ENCODE data around the gene ABCB10.

Gene ABCB10

DNA sequence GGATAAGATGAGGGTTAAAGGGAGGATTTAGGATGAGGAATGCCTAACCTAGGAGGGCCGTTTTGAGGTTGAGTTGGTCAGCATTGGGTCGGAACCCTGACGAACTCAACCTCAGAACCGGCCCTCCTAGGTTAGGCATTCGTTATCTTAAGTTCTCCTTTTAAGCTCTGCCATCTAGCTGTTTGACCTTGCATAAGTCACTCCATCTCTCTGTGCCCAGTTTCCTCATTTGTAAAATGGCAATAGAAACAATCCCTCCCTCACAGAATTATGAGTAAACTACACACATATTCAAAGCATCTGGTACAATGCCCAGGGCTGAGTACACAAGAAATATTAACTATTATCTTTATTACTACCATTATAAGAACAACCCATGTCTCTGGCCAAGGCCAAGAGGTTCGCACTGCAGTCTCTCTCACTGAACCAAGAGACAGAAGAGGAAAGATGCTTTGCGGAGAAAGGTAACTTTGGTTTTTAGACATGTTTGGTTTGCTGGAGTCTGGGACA is 4.8 kb downstream of the ABCB10 start:
- WGBS (ENCODE audit: extremely low coverage, insufficient coverage, low lambda C conversion rate): no CpG with 5 or more reads among the region's 7 CpGs
- Histone ChIP-seq H2AK5ac (ENCODE audit: low read length) (no peak overlapping the region), H2BK15ac (replicated peaks; ENCODE audit: low read depth) (no peak overlapping the region), H3K27ac (ENCODE audit: low read depth, low read length) (no peak overlapping the region), H3K4me3 (ENCODE audit: low read length) (no peak overlapping the region), H3K27me3 (ENCODE audit: insufficient read depth, low read length, poor library complexity) (no peaks in the 10 kb centered on the region), H3K9ac (ENCODE audit: low read length) (no peak overlapping the region), H3K56ac (ENCODE audit: low read length) (no peak overlapping the region), H3K4me2 (ENCODE audit: low read length) (no peak overlapping the region), H3K18ac (ENCODE audit: low read length) (no peak overlapping the region), H3K36me3 (ENCODE audit: control insufficient read depth, insufficient read depth, low read length) (no peaks in the 10 kb centered on the region), H3K4me1 (ENCODE audit: control insufficient read depth, low read depth, low read length) (no peaks in the 10 kb centered on the region), H3K79me2 (ENCODE audit: control insufficient read depth, insufficient read depth, low read length) (peaks cover 5% of the 10 kb centered on the region), H3K23ac (ENCODE audit: low read length) (no peak overlapping the region), H2BK5ac (ENCODE audit: low read length) (no peak overlapping the region), H4K8ac (ENCODE audit: low read depth, low read length) (no peak overlapping the region), H3K79me1 (ENCODE audit: low read length) (peaks cover 14% of the 10 kb centered on the region), H4K5ac (ENCODE audit: low read length) (no peak overlapping the region), H2BK120ac (ENCODE audit: low read depth, low read length) (no peak overlapping the region), H3K4ac (ENCODE audit: low read depth, low read length) (no peak overlapping the region)
- no peak for DNase-seq

GRCh38 chr1:229552732-229553131 is 5.8 kb downstream of the ABCB10 start:
- no peak overlapping the region for H3K56ac ChIP-seq (ENCODE audit: low read length)
- no CpG with 5 or more reads among the region's 5 CpGs for WGBS (ENCODE audit: extremely low coverage, insufficient coverage, low lambda C conversion rate)
- no peak overlapping the region for H3K4me3 ChIP-seq (ENCODE audit: low read length)
- H3K79me1 ChIP-seq (ENCODE audit: low read length): peaks cover 14% of the 10 kb centered on the region
- H4K5ac ChIP-seq (ENCODE audit: low read length): no peak overlapping the region
- H3K4me1 ChIP-seq (ENCODE audit: control insufficient read depth, low read depth, low read length): no peaks in the 10 kb centered on the region
- H3K27ac ChIP-seq (ENCODE audit: low read depth, low read length): no peak overlapping the region
- H2AK5ac ChIP-seq (ENCODE audit: low read length): no peak overlapping the region
- no peak overlapping the region for H3K4ac ChIP-seq (ENCODE audit: low read depth, low read length)
- no peaks in the 10 kb centered on the region for H3K36me3 ChIP-seq (ENCODE audit: control insufficient read depth, insufficient read depth, low read length)
- H3K9ac ChIP-seq (ENCODE audit: low read length): no peak overlapping the region
- H3K4me2 ChIP-seq (ENCODE audit: low read length): no peak overlapping the region
- no peak overlapping the region for H2BK15ac ChIP-seq (replicated peaks; ENCODE audit: low read depth)
- no peak overlapping the region for H2BK5ac ChIP-seq (ENCODE audit: low read length)
- no peak overlapping the region for H3K18ac ChIP-seq (ENCODE audit: low read length)
- peaks cover 5% of the 10 kb centered on the region for H3K79me2 ChIP-seq (ENCODE audit: control insufficient read depth, insufficient read depth, low read length)
- H3K27me3 ChIP-seq (ENCODE audit: insufficient read depth, low read length, poor library complexity): no peaks in the 10 kb centered on the region
- H4K8ac ChIP-seq (ENCODE audit: low read depth, low read length): no peak overlapping the region
- DNase-seq: no peak
- H3K23ac ChIP-seq (ENCODE audit: low read length): no peak overlapping the region
- no peak overlapping the region for H2BK120ac ChIP-seq (ENCODE audit: low read depth, low read length)

- no peak overlapping the region for H2BK15ac ChIP-seq (replicated peaks; ENCODE audit: low read depth)
Measured at GRCh38 chr1:229550812-229551567, 7.5 kb downstream of the ABCB10 start.

GRCh38 chr1:229547542-229547941 is 11.0 kb downstream of the ABCB10 start:
- no peak overlapping the region for H2BK120ac ChIP-seq (ENCODE audit: low read depth, low read length)
- no peak overlapping the region for H3K18ac ChIP-seq (ENCODE audit: low read length)
- no peaks in the 10 kb centered on the region for H3K36me3 ChIP-seq (ENCODE audit: control insufficient read depth, insufficient read depth, low read length)
- no CpG with 5 or more reads among the region's 7 CpGs for WGBS (ENCODE audit: extremely low coverage, insufficient coverage, low lambda C conversion rate)
- H4K8ac ChIP-seq (ENCODE audit: low read depth, low read length): no peak overlapping the region
- H3K56ac ChIP-seq (ENCODE audit: low read length): no peak overlapping the region
- no peak overlapping the region for H3K27ac ChIP-seq (ENCODE audit: low read depth, low read length)
- H3K27me3 ChIP-seq (ENCODE audit: insufficient read depth, low read length, poor library complexity): no peaks in the 10 kb centered on the region
- H3K4me3 ChIP-seq (ENCODE audit: low read length): no peak overlapping the region
- no peak overlapping the region for H2BK15ac ChIP-seq (replicated peaks; ENCODE audit: low read depth)
- H3K4me1 ChIP-seq (ENCODE audit: control insufficient read depth, low read depth, low read length): no peaks in the 10 kb centered on the region
- no peak overlapping the region for H3K4ac ChIP-seq (ENCODE audit: low read depth, low read length)
- H4K5ac ChIP-seq (ENCODE audit: low read length): no peak overlapping the region
- no peak overlapping the region for H2BK5ac ChIP-seq (ENCODE audit: low read length)
- H3K23ac ChIP-seq (ENCODE audit: low read length): no peak overlapping the region
- no peak overlapping the region for H3K4me2 ChIP-seq (ENCODE audit: low read length)
- no peak overlapping the region for H2AK5ac ChIP-seq (ENCODE audit: low read length)
- no peak for DNase-seq
- H3K9ac ChIP-seq (ENCODE audit: low read length): no peak overlapping the region
- peaks cover 2% of the 10 kb centered on the region for H3K79me1 ChIP-seq (ENCODE audit: low read length)
- no peaks in the 10 kb centered on the region for H3K79me2 ChIP-seq (ENCODE audit: control insufficient read depth, insufficient read depth, low read length)

More at GRCh38 chr1:229550812-229551567, 7.5 kb downstream of the ABCB10 start:
- no peak overlapping the region for H2BK5ac ChIP-seq (ENCODE audit: low read length)
- no peaks in the 10 kb centered on the region for H3K36me3 ChIP-seq (ENCODE audit: control insufficient read depth, insufficient read depth, low read length)
- H4K8ac ChIP-seq (ENCODE audit: low read depth, low read length): no peak overlapping the region
- no peaks in the 10 kb centered on the region for H3K4me1 ChIP-seq (ENCODE audit: control insufficient read depth, low read depth, low read length)
- H3K4me3 ChIP-seq (ENCODE audit: low read length): no peak overlapping the region
- no peak overlapping the region for H4K5ac ChIP-seq (ENCODE audit: low read length)
- peaks cover 3% of the 10 kb centered on the region for H3K79me2 ChIP-seq (ENCODE audit: control insufficient read depth, insufficient read depth, low read length)
- peaks cover 10% of the 10 kb centered on the region for H3K79me1 ChIP-seq (ENCODE audit: low read length)
- H3K18ac ChIP-seq (ENCODE audit: low read length): no peak overlapping the region
- no peak overlapping the region for H3K4ac ChIP-seq (ENCODE audit: low read depth, low read length)
- H3K27ac ChIP-seq (ENCODE audit: low read depth, low read length): no peak overlapping the region
- DNase-seq: no peak
- H3K23ac ChIP-seq (ENCODE audit: low read length): no peak overlapping the region
- no peak overlapping the region for H3K4me2 ChIP-seq (ENCODE audit: low read length)
- no peaks in the 10 kb centered on the region for H3K27me3 ChIP-seq (ENCODE audit: insufficient read depth, low read length, poor library complexity)
- H2BK120ac ChIP-seq (ENCODE audit: low read depth, low read length): no peak overlapping the region
- no peak overlapping the region for H3K56ac ChIP-seq (ENCODE audit: low read length)
- H2AK5ac ChIP-seq (ENCODE audit: low read length): no peak overlapping the region
- no CpG with 5 or more reads among the region's 3 CpGs for WGBS (ENCODE audit: extremely low coverage, insufficient coverage, low lambda C conversion rate)
- H3K9ac ChIP-seq (ENCODE audit: low read length): no peak overlapping the region

GRCh38 chr1:229544587-229544986 is 13.9 kb downstream of the ABCB10 start:
- no peak overlapping the region for H3K23ac ChIP-seq (ENCODE audit: low read length)
- no peak overlapping the region for H3K27ac ChIP-seq (ENCODE audit: low read depth, low read length)
- H3K79me1 ChIP-seq (ENCODE audit: low read length): no peaks in the 10 kb centered on the region
- no peak overlapping the region for H3K9ac ChIP-seq (ENCODE audit: low read length)
- no peak for DNase-seq
- no peak overlapping the region for H3K18ac ChIP-seq (ENCODE audit: low read length)
- no peaks in the 10 kb centered on the region for H3K27me3 ChIP-seq (ENCODE audit: insufficient read depth, low read length, poor library complexity)
- no peaks in the 10 kb centered on the region for H3K4me1 ChIP-seq (ENCODE audit: control insufficient read depth, low read depth, low read length)
- no peaks in the 10 kb centered on the region for H3K36me3 ChIP-seq (ENCODE audit: control insufficient read depth, insufficient read depth, low read length)
- no peaks in the 10 kb centered on the region for H3K79me2 ChIP-seq (ENCODE audit: control insufficient read depth, insufficient read depth, low read length)
- no CpG with 5 or more reads among the region's 1 CpG for WGBS (ENCODE audit: extremely low coverage, insufficient coverage, low lambda C conversion rate)
- H3K4ac ChIP-seq (ENCODE audit: low read depth, low read length): no peak overlapping the region
- no peak overlapping the region for H2BK15ac ChIP-seq (replicated peaks; ENCODE audit: low read depth)
- H4K5ac ChIP-seq (ENCODE audit: low read length): no peak overlapping the region
- H2BK120ac ChIP-seq (ENCODE audit: low read depth, low read length): no peak overlapping the region
- H3K4me3 ChIP-seq (ENCODE audit: low read length): no peak overlapping the region
- H2AK5ac ChIP-seq (ENCODE audit: low read length): no peak overlapping the region
- H3K56ac ChIP-seq (ENCODE audit: low read length): no peak overlapping the region
- no peak overlapping the region for H2BK5ac ChIP-seq (ENCODE audit: low read length)
- no peak overlapping the region for H3K4me2 ChIP-seq (ENCODE audit: low read length)
- H4K8ac ChIP-seq (ENCODE audit: low read depth, low read length): no peak overlapping the region
